Endodermal cell (in vitro differentiated cells): ENCODE data around the gene BEND5. TPM values are rescaled to one million over a fixed set of nuclear protein-coding genes. Genes with fewer than 3 reads are reported as not detected.

ENCODE experiments used
- DNase-seq: peaks from one replicate; pipeline ENCODE4 v3.0.0-alpha.2; 2017
- H3K27ac ChIP-seq: 2 replicates; pipeline ENCODE4 v1.5.1; 2013; ENCODE audit warnings: mild to moderate bottlenecking, low read depth, low read length, moderate library complexity
- H3K27me3 ChIP-seq: 2 replicates; pipeline ENCODE4 v1.6.1; 2013; ENCODE audit warnings: mild to moderate bottlenecking, low read length, moderate library complexity; ENCODE audit not compliant: insufficient read depth, control insufficient read depth, poor library complexity, severe bottlenecking
- H3K36me3 ChIP-seq: 2 replicates; pipeline ENCODE4 v1.7.0; 2013; ENCODE audit warnings: mild to moderate bottlenecking, low read length, moderate library complexity; ENCODE audit not compliant: control insufficient read depth, insufficient read depth
- H3K4me1 ChIP-seq: one replicate; pipeline ENCODE4 v1.7.0; 2013; ENCODE audit warnings: low read length; ENCODE audit not compliant: control insufficient read depth, insufficient read depth
- H3K4me3 ChIP-seq: 2 replicates; pipeline ENCODE4 v1.5.1; 2013; ENCODE audit warnings: mild to moderate bottlenecking, low read length, moderate library complexity
- H3K9ac ChIP-seq: 2 replicates; pipeline ENCODE4 v1.6.1; 2013; ENCODE audit warnings: mild to moderate bottlenecking, low read length, moderate library complexity; ENCODE audit not compliant: poor library complexity, severe bottlenecking; ENCODE audit errors: extremely low read depth
- H3K9me3 ChIP-seq: 2 replicates; pipeline ENCODE4 v1.6.1; 2013; ENCODE audit warnings: mild to moderate bottlenecking, low read length, moderate library complexity; ENCODE audit not compliant: control insufficient read depth
- H3K27ac Mint-ChIP-seq: 2 replicates; pipeline ENCODE4 v1.8.0; 2020; ENCODE audit warnings: mixed read lengths
- H3K27me3 Mint-ChIP-seq: 2 replicates; pipeline ENCODE4 v1.8.0; 2021; ENCODE audit warnings: mild to moderate bottlenecking, mixed read lengths; ENCODE audit not compliant: insufficient read depth
- H3K36me3 Mint-ChIP-seq: 2 replicates; pipeline ENCODE4 v1.8.0; 2020; ENCODE audit warnings: low read depth, mixed read lengths
- H3K4me1 Mint-ChIP-seq: 2 replicates; pipeline ENCODE4 v1.8.0; 2020; ENCODE audit warnings: mixed read lengths
- H3K4me3 Mint-ChIP-seq: 2 replicates; pipeline ENCODE4 v1.8.0; 2020; ENCODE audit warnings: mild to moderate bottlenecking, moderate library complexity, mixed read lengths
- H3K9me3 Mint-ChIP-seq: 2 replicates; pipeline ENCODE4 v1.8.0; 2020; ENCODE audit warnings: mild to moderate bottlenecking, mixed read lengths
- CTCF ChIP-seq: fragments of 200-600 bp; sonication (generic); conservative IDR thresholded peaks from 2 replicates; pipeline ENCODE4 v1.5.0; 2021; ENCODE audit warnings: antibody characterized with exemption, mild to moderate bottlenecking
- WGBS, 2 experiments: methylation state at CpG; one replicate each; pipeline versions ENCODE4 v1.1.5 to v1.1.7; 2013; ENCODE audit warnings: missing lambda C conversion rate in 2 of 2, mixed read lengths in 1 of 2; ENCODE audit not compliant: insufficient coverage in 1 of 2, insufficient read length in 1 of 2; 5-methylcytosine and 5-hydroxymethylcytosine counted together
- total RNA-seq, 2 donors: library from RNA; stranded (reverse); fragmentation: NEBNext Ultra II Directional in 1 of 2; extraction: Animal tissue kit (Norgen Biotek cat#: 25700) in 1 of 2; gene quantifications; 2 replicates in 1 of 2; 3 replicates in 1 of 2; pipeline ENCODE4 v1.2.1, GENCODE V29; 2021

BEND5 gene
- total RNA-seq, 2 donors from 2014 or later, result 5.9 to 6.1 TPM

- no peak for DNase-seq
- no peaks in the 10 kb centered on the region for H3K27me3 ChIP-seq
- WGBS, 2 experiments, result 94% methylated on average over 6 to 7 of the region's 7 CpGs
- no peak for TF ChIP-seq CTCF
- no peaks in the 10 kb centered on the region for H3K27me3 Mint-ChIP-seq
- H3K4me1 ChIP-seq, result no peaks in the 10 kb centered on the region
- peaks cover 3% of the 10 kb centered on the region for H3K4me1 Mint-ChIP-seq
- no peak overlapping the region for H3K9ac ChIP-seq
- peaks cover 4% of the 10 kb centered on the region for H3K36me3 ChIP-seq
- H3K4me3 ChIP-seq, result no peak overlapping the region
- no peak overlapping the region for H3K27ac ChIP-seq
- H3K27ac Mint-ChIP-seq, result no peak overlapping the region
- no peak overlapping the region for H3K4me3 Mint-ChIP-seq
- H3K36me3 Mint-ChIP-seq, result peaks cover 18% of the 10 kb centered on the region
- H3K9me3 ChIP-seq, result no peaks in the 10 kb centered on the region
- no peaks in the 10 kb centered on the region for H3K9me3 Mint-ChIP-seq
These were observed 15.8 kb downstream of the BEND5 start for GRCh38 chr1:48760857-48761256.

- Mint-ChIP-seq H3K4me3 (no peak overlapping the region), H3K4me1 (peaks cover 6% of the 10 kb centered on the region), H3K36me3 (peaks cover 22% of the 10 kb centered on the region), H3K9me3 (no peaks in the 10 kb centered on the region), H3K27ac (no peak overlapping the region), H3K27me3 (no peaks in the 10 kb centered on the region)
- no peak for DNase-seq
- TF ChIP-seq CTCF, result no peak
- peaks cover 4% of the 10 kb centered on the region for H3K36me3 ChIP-seq
- no peaks in the 10 kb centered on the region for H3K9me3 ChIP-seq
- no peaks in the 10 kb centered on the region for H3K4me1 ChIP-seq
- no peaks in the 10 kb centered on the region for H3K27me3 ChIP-seq
- H3K4me3 ChIP-seq, result no peak overlapping the region
- no peak overlapping the region for H3K9ac ChIP-seq
- WGBS, 2 experiments, result 95% methylated on average over 18 of the region's 18 CpGs
- H3K27ac ChIP-seq, result no peak overlapping the region
These were observed 17.7 kb downstream of the BEND5 start for GRCh38 chr1:48758976-48759375.

GRCh38 chr1:48757363-48757762, 19.3 kb downstream of the BEND5 start:
- 93 to 100% methylated on average over 2 of the region's 2 CpGs for WGBS, 2 experiments

More at GRCh38 chr1:48757363-48757762, 19.3 kb downstream of the BEND5 start:
- H3K9me3 Mint-ChIP-seq, result no peaks in the 10 kb centered on the region
- Histone ChIP-seq H3K4me1 (no peaks in the 10 kb centered on the region), H3K9ac (no peak overlapping the region), H3K27me3 (no peaks in the 10 kb centered on the region), H3K4me3 (no peak overlapping the region), H3K27ac (no peak overlapping the region), H3K9me3 (no peaks in the 10 kb centered on the region), H3K36me3 (peaks cover 4% of the 10 kb centered on the region)
- no peak for TF ChIP-seq CTCF
- DNase-seq, result no peak
- no peak overlapping the region for H3K27ac Mint-ChIP-seq
- peaks cover 22% of the 10 kb centered on the region for H3K36me3 Mint-ChIP-seq
- peaks cover 9% of the 10 kb centered on the region for H3K4me1 Mint-ChIP-seq
- no peak overlapping the region for H3K4me3 Mint-ChIP-seq
- no peaks in the 10 kb centered on the region for H3K27me3 Mint-ChIP-seq
